ENCODE results near the gene ALDH1L2. TPM values are rescaled to one million over a fixed set of nuclear protein-coding genes. Genes with fewer than 3 reads are reported as not detected.
A peak's percentile ranks its signal among the peaks of the same experiment; 100 is the strongest.

The ALDH1L2 gene
- total RNA-seq (ENCODE audit: unreplicated experiment), result 1.4 TPM
- long read RNA-seq, result 0 reads

GRCh38 chr12:105084251-105085250 lies at the start of gene ALDH1L2:
ALDH1L2 (minus strand) TSS chr12:105084458; CDS start chr12:105084436, 22 bp downstream.
- H3K4me3 Mint-ChIP-seq (ENCODE audit: unreplicated experiment), result peak within 1 kb of the TSS; percentile 87
- peaks cover 6% of the 10 kb centered on the region for H3K4me1 Mint-ChIP-seq (ENCODE audit: unreplicated experiment)
- no peaks in the 10 kb centered on the region for H3K9me3 Mint-ChIP-seq (ENCODE audit: unreplicated experiment)
- H3K27me3 Mint-ChIP-seq (ENCODE audit: unreplicated experiment), result peaks cover 5% of the 10 kb centered on the region
- DNase-seq (ENCODE audit: low spot score), result peak; percentile 72
- TF ChIP-seq, protein P1, sequence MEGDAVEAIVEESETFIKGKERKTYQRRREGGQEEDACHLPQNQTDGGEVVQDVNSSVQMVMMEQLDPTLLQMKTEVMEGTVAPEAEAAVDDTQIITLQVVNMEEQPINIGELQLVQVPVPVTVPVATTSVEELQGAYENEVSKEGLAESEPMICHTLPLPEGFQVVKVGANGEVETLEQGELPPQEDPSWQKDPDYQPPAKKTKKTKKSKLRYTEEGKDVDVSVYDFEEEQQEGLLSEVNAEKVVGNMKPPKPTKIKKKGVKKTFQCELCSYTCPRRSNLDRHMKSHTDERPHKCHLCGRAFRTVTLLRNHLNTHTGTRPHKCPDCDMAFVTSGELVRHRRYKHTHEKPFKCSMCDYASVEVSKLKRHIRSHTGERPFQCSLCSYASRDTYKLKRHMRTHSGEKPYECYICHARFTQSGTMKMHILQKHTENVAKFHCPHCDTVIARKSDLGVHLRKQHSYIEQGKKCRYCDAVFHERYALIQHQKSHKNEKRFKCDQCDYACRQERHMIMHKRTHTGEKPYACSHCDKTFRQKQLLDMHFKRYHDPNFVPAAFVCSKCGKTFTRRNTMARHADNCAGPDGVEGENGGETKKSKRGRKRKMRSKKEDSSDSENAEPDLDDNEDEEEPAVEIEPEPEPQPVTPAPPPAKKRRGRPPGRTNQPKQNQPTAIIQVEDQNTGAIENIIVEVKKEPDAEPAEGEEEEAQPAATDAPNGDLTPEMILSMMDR (IDR thresholded peaks at IDR 0.05; ENCODE audit: unreplicated experiment), result no peak
- H3K36me3 Mint-ChIP-seq (ENCODE audit: low read depth, unreplicated experiment), result no peaks in the 10 kb centered on the region
- H3K27ac Mint-ChIP-seq (ENCODE audit: unreplicated experiment), result no peak within 1 kb of the TSS

GRCh38 chr12:105120551-105120950 lies 36.3 kb upstream of the ALDH1L2 start:
- Mint-ChIP-seq H3K36me3 (ENCODE audit: low read depth, unreplicated experiment) (peaks cover 43% of the 10 kb centered on the region), H3K9me3 (ENCODE audit: unreplicated experiment) (no peaks in the 10 kb centered on the region), H3K27me3 (ENCODE audit: unreplicated experiment) (no peaks in the 10 kb centered on the region), H3K27ac (ENCODE audit: unreplicated experiment) (no peak overlapping the region), H3K4me3 (ENCODE audit: unreplicated experiment) (peak overlapping the region; percentile 51), H3K4me1 (ENCODE audit: unreplicated experiment) (no peaks in the 10 kb centered on the region)
- TF ChIP-seq, protein P1 (IDR thresholded peaks at IDR 0.05; ENCODE audit: unreplicated experiment), result no peak
- DNase-seq (ENCODE audit: low spot score), result no peak

DNA sequence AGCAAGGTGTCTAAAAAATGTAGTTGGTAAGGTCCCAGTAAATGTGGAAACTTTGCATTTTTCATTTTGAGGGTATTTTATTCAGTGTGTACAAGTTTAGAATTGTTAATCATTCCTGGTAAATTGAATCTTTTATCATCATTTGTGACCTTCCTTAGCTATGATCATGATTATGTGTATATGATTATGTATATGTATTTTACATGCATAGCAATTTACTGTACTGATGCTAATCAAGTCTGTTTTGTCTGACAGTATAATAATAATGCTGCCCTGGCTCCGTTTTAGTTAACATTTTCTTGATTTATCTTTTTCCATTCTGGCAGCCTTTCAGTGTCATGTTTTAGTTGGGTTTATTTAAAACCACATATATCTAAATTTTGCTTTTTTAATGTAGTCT lies 32.7 kb upstream of the ALDH1L2 start:
- no peak overlapping the region for H3K4me3 Mint-ChIP-seq (ENCODE audit: unreplicated experiment)
- no peaks in the 10 kb centered on the region for H3K9me3 Mint-ChIP-seq (ENCODE audit: unreplicated experiment)
- H3K27me3 Mint-ChIP-seq (ENCODE audit: unreplicated experiment), result no peaks in the 10 kb centered on the region
- DNase-seq (ENCODE audit: low spot score), result no peak
- TF ChIP-seq, protein P1 (IDR thresholded peaks at IDR 0.05; ENCODE audit: unreplicated experiment), result no peak
- no peak overlapping the region for H3K27ac Mint-ChIP-seq (ENCODE audit: unreplicated experiment)
- peaks cover 12% of the 10 kb centered on the region for H3K4me1 Mint-ChIP-seq (ENCODE audit: unreplicated experiment)
- peaks cover 44% of the 10 kb centered on the region for H3K36me3 Mint-ChIP-seq (ENCODE audit: low read depth, unreplicated experiment)

DNA sequence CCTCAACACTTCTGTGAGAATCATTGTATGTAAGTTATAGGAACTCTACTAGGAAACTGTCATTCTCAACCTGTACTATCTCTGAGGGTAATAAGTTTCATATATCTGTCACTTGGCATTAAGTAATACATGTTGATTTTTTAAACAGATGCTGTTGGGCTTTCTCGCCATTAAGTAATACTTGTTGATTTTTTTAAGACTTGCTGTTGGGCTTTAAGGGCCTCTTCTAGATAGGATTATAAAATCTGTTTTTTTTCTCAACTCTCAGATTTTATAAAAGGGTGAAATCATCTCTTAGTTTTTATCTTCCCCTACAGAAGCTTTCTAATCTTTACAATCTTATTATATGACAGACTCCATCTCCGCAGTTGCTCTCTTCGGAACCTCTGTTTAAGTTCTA lies 28.8 kb upstream of the ALDH1L2 start:
- Mint-ChIP-seq H3K36me3 (ENCODE audit: low read depth, unreplicated experiment) (peaks cover 27% of the 10 kb centered on the region), H3K9me3 (ENCODE audit: unreplicated experiment) (no peaks in the 10 kb centered on the region), H3K27ac (ENCODE audit: unreplicated experiment) (no peak overlapping the region), H3K4me3 (ENCODE audit: unreplicated experiment) (peak overlapping the region; percentile 17), H3K4me1 (ENCODE audit: unreplicated experiment) (peaks cover 21% of the 10 kb centered on the region), H3K27me3 (ENCODE audit: unreplicated experiment) (peaks cover 10% of the 10 kb centered on the region)
- DNase-seq (ENCODE audit: low spot score), result no peak
- TF ChIP-seq, protein P1 (IDR thresholded peaks at IDR 0.05; ENCODE audit: unreplicated experiment), result no peak

- peaks cover 17% of the 10 kb centered on the region for H3K36me3 Mint-ChIP-seq (ENCODE audit: low read depth, unreplicated experiment)
- peaks cover 26% of the 10 kb centered on the region for H3K4me1 Mint-ChIP-seq (ENCODE audit: unreplicated experiment)
- TF ChIP-seq, protein P1 (IDR thresholded peaks at IDR 0.05; ENCODE audit: unreplicated experiment), result no peak
- DNase-seq (ENCODE audit: low spot score), result no peak
- H3K9me3 Mint-ChIP-seq (ENCODE audit: unreplicated experiment), result no peaks in the 10 kb centered on the region
- H3K27ac Mint-ChIP-seq (ENCODE audit: unreplicated experiment), result peak overlapping the region; percentile 52
- H3K4me3 Mint-ChIP-seq (ENCODE audit: unreplicated experiment), result peak overlapping the region; percentile 80
- H3K27me3 Mint-ChIP-seq (ENCODE audit: unreplicated experiment), result peaks cover 10% of the 10 kb centered on the region
These were observed 26.6 kb upstream of the ALDH1L2 start for GRCh38 chr12:105110851-105111250.
